ENCODE measurements around the gene USH1C.

Gene USH1C

GRCh38 chr11:17443926-17444690 is 100.1 kb downstream of the USH1C start:
- in situ Hi-C loops (cut with HindIII; ENCODE audit: low sequenced_read_pairs) = no loop called here

Measured in endothelial cell of hepatic sinusoid (primary cell).